Activated CD8-positive, alpha-beta memory T cell treated with anti-CD3 and anti-CD28 coated beads for 24 hours (primary cell): ENCODE data around the gene SPRY1.
A peak's percentile ranks its signal among the peaks of the same experiment; 100 is the strongest.

Experiments
- DNase-seq: peaks from one replicate; pipeline ENCODE4 v3.0.0-alpha.2; 2020

SPRY1 gene

GRCh38 chr4:123380728-123381716 is 15.6 kb upstream of the SPRY1 start:
- DNase-seq, result no peak

- no peak for DNase-seq
Measured at GRCh38 chr4:123381996-123382395, 14.6 kb upstream of the SPRY1 start.

- DNase-seq, result no peak
Measured at GRCh38 chr4:123383566-123383965, 13.0 kb upstream of the SPRY1 start.

DNA sequence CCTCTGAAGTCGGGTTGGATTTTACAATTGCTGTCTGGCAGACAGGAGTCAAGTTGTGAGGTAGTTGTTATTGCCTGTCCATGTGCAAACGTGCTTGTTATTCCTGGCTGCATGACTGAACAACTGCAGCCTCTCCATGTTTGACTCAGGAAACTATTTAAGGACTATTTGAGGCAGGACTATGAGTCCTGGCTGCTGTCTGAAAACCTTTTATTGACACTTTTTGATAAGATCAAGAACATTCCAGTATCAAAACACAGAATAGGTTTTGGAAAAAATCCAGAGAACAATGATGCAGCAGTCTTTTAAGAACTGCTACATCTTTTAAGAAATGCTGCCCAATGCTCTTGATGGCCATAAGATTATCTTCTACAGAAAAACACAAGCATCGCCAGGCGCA is 10.0 kb upstream of the SPRY1 start:
- no peak for DNase-seq

- no peak for DNase-seq
Measured at GRCh38 chr4:123390846-123391456, 5.6 kb upstream of the SPRY1 start.

DNA sequence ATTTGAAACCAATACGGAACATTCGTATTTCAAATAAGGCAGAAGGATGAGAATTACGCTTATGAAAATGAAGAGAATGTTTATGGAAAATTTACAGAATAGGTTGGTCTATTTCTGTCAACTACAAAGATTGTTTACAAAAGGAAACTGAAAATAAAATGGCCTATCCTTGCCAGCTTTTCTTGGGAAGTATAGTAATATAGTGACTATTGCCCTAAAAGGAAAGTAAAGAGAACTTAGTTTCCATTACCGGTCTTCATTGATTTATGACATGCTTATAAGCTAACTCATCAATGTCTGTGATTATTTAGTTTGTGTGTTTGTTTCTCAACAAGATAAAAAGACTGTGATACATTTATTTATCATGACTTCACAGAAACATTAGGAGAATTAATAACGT is 2.9 kb upstream of the SPRY1 start:
- DNase-seq, result no peak

DNA sequence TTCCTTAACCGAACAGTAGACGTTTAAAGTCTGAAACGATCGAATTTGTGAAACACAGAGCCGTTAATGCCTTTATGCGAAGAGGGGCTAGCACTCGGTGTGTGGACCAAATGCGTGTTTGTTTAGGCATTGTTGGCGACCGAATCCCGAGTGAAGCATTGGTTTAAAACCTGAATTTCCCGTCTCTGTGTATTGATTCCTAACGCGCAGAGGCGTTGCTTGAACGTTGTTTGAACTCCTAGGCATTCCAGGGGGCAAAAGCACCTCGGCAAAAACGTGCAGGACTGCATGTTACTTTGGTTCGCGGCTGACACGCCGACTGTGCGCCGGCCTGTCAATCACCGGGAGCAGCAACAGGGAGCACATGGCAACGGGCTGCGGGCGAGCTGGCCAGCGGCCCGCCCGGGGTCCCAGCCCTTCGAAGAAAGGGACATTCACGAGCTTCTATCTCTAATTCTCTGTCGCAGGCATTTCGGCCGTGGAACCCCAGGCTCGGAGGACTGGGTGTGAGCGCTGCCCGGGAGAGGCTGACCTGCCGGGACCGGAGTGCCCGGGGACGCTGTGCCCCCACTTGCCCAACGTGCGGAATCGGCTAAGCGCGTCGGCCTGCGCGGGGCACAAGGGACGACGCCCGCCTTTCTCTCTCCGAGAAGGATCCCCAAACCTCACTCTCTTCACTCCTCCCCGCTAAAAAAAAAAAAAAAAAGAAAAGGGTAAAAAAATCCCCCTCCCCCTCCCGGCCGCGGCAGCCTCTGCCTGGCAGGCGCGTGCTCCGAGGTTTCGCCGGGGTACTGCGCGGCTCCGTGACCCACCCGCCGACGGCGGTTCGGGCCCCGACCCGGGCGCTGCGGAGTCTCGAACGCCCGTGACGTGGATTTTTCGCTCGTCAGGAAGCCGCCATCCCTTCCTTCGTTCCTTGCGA is 810 bp downstream of the SPRY1 start:
- peak; percentile 81 for DNase-seq

- peak; percentile 86 for DNase-seq
Measured at GRCh38 chr4:123398066-123398852, 1.7 kb downstream of the SPRY1 start.

GRCh38 chr4:123398853-123399626 is 2.4 kb downstream of the SPRY1 start:
- peak; percentile 87 for DNase-seq

GRCh38 chr4:123399627-123400358 is 3.2 kb downstream of the SPRY1 start:
- no peak for DNase-seq

DNA sequence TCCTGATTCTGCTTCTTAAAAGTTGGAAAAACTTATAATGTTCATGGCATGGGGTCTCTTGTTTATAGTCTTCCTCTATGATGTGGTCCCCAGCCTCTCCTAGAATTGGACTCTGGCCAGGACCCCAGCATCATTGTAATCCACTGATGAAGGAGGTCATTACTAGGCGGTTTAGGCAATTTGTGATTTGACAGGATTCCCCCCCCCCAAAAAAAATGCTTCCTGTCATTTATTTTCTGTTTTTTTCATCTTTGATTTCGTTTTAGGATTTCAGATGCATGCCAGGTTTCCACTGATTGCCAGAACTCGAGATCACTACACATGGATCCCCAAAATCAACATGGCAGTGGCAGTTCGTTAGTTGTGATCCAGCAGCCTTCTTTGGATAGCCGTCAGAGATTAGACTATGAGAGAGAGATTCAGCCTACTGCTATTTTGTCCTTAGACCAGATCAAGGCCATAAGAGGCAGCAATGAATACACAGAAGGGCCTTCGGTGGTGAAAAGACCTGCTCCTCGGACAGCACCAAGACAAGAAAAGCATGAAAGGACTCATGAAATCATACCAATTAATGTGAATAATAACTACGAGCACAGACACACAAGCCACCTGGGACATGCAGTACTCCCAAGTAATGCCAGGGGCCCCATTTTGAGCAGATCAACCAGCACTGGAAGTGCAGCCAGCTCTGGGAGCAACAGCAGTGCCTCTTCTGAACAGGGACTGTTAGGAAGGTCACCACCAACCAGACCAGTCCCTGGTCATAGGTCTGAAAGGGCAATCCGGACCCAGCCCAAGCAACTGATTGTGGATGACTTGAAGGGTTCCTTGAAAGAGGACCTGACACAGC is 4.9 kb downstream of the SPRY1 start:
- DNase-seq, result no peak

DNA sequence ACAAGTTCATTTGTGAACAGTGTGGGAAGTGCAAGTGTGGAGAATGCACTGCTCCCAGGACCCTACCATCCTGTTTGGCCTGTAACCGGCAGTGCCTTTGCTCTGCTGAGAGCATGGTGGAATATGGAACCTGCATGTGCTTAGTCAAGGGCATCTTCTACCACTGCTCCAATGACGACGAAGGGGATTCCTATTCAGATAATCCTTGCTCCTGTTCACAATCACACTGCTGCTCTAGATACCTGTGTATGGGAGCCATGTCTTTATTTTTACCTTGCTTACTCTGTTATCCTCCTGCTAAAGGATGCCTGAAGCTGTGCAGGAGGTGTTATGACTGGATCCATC is 5.5 kb downstream of the SPRY1 start:
- no peak for DNase-seq

DNA sequence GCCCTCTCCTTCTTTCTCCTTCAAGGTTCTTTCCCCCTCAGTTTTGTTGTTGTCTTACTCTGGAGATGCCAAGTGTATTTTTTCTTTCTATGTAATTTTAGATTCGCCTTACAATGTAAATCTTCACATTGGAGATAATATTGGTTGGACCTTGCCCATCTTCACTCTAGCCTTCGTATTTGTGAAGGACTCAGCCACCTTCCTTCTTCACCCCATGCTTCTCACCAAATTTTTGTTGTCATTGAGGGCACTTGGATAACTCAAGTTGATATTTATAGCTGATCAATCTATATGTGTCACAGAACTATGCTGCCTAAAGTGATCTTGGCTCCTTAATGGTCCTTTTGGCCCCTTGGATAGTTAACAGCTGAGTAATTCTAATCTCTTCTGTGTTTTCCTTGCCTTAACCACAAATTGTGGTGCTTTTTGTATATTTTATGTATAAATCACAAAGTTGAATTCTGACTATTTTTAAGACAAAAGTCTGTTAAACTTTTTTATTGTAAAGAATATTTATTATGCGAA is 6.5 kb downstream of the SPRY1 start:
- no peak for DNase-seq

DNA sequence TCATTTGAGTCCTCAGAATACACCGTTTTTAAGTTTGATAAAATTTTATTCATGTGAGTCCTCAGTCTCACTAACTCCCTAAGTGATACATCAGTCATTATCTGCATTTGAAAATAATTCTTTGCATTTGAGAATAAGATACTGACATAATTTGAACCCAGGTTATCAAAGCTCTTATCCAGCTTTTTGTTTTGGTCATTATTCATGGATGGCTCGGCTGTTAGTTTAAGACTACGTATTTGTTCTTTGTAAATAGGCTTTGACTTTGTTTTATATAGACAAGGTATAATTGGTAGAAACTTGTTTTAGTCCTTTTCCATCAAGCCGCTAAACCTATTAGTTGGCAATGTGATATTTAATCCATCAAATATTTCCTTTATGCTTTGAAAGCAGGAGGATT is 7.9 kb downstream of the SPRY1 start:
- no peak for DNase-seq

GRCh38 chr4:123405267-123405865 is 8.8 kb downstream of the SPRY1 start:
- no peak for DNase-seq

- DNase-seq, result no peak
Measured at GRCh38 chr4:123406872-123407271, 10.3 kb downstream of the SPRY1 start.

GRCh38 chr4:123408471-123409084 is 12.0 kb downstream of the SPRY1 start:
- no peak for DNase-seq

DNA sequence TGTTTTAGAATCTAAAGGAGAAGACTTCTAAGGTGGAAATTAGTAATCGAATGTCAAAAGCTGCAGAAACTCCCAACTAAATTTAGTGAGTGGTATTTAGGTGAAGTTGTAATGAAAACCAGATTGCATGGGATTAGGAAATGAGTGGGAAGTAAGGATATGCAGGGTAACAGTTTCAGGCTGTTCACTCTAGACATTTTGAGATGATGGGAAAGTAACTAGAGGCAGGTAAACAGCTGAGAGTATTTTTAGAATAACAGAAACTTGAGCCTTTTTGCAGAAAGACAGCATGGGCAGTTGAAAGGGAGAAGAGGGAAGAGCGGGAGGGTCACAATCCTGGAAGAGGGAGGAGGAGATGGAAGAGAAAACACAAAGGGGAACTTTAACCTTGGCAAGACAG is 12.7 kb downstream of the SPRY1 start:
- no peak for DNase-seq

- DNase-seq, result no peak
Measured at GRCh38 chr4:123411514-123411913, 14.9 kb downstream of the SPRY1 start.
